OCI-LY7 (cell line): ENCODE measurements around the gene PLTP. TPM values are rescaled to one million over a fixed set of nuclear protein-coding genes. Genes with fewer than 3 reads are reported as not detected.

Experiments
- BruUV-seq: library from RNA; stranded (reverse); fragments of 400-500 nt; replicated peaks from 2 replicates; lab custom pipeline; 2021; lab: Mats Ljungman, UMichigan
- CTCF ChIA-PET: fragments of 300-600 bp; sonication (Branson Sonifier 250); formaldehyde crosslinking; loops from one replicate; lab custom pipeline; 2022; ENCODE audit warnings: antibody characterized with exemption; ENCODE audit not compliant: unreplicated experiment; lab: Charles Lee
- POLR2A ChIA-PET: fragments of 300-600 bp; sonication (Branson Sonifier 250); formaldehyde crosslinking; loops from one replicate; lab custom pipeline; 2022; ENCODE audit warnings: antibody characterized with exemption; lab: Charles Lee
- DNase-seq: peaks from one replicate; pipeline ENCODE4 v3.0.0-alpha.2; 2015; ENCODE audit warnings: low spot score
- H2AFZ ChIP-seq: fragments of 200-600 bp; sonication (generic), shearing (Covaris generic); 2 replicates; pipeline ENCODE4 v1.6.1; 2014; ENCODE audit warnings: mild to moderate bottlenecking, antibody characterized with exemption, low read length, moderate library complexity
- H3K27ac ChIP-seq: fragments of 200-600 bp; sonication (generic); 2 replicates; pipeline ENCODE4 v1.5.1; 2014; ENCODE audit warnings: mixed run types, low read depth, mild to moderate bottlenecking, moderate library complexity, low read length, inconsistent platforms; ENCODE audit not compliant: poor library complexity, severe bottlenecking
- H3K36me3 ChIP-seq: fragments of 200-600 bp; sonication (generic); 2 replicates; pipeline ENCODE4 v1.6.1; 2014; ENCODE audit warnings: mild to moderate bottlenecking, antibody characterized with exemption, low read length, moderate library complexity, mixed read lengths; ENCODE audit not compliant: insufficient read depth
- H3K4me1 ChIP-seq: fragments of 200-600 bp; sonication (generic); 2 replicates; pipeline ENCODE4 v1.5.1; 2014; ENCODE audit warnings: mild to moderate bottlenecking, low read length; ENCODE audit not compliant: insufficient read depth, poor library complexity, severe bottlenecking
- H3K4me2 ChIP-seq: fragments of 200-600 bp; sonication (generic); 2 replicates; pipeline ENCODE4 v1.6.1; 2014; ENCODE audit warnings: mild to moderate bottlenecking, low read length
- H3K4me3 ChIP-seq: fragments of 200-600 bp; sonication (generic); 2 replicates; pipeline ENCODE4 v1.5.1; 2014; ENCODE audit warnings: mild to moderate bottlenecking, low read depth, low read length; ENCODE audit not compliant: poor library complexity, severe bottlenecking
- H3K79me2 ChIP-seq: fragments of 200-600 bp; sonication (generic); 2 replicates; pipeline ENCODE4 v1.6.1; 2016; ENCODE audit warnings: low read depth, mild to moderate bottlenecking, low read length, moderate library complexity, mixed read lengths; ENCODE audit not compliant: insufficient read depth
- H3K9me2 ChIP-seq: fragments of 200-600 bp; sonication (generic); 2 replicates; pipeline ENCODE4 v1.6.1; 2016; ENCODE audit warnings: mild to moderate bottlenecking, low read length, mixed read lengths; ENCODE audit not compliant: insufficient read depth
- H3K9me3 ChIP-seq: fragments of 200-600 bp; sonication (generic); 2 replicates; pipeline ENCODE4 v1.6.1; 2014; ENCODE audit warnings: mild to moderate bottlenecking, mixed run types, low read length, mixed read lengths
- H4K20me1 ChIP-seq: fragments of 200-600 bp; sonication (generic); 2 replicates; pipeline ENCODE4 v1.6.1; 2014; ENCODE audit warnings: mild to moderate bottlenecking, antibody characterized with exemption, low read length, moderate library complexity, mixed read lengths; ENCODE audit not compliant: insufficient read depth
- EZH2phosphoT487 ChIP-seq: fragments of 200-600 bp; sonication (generic); IDR thresholded peaks from 2 replicates; pipeline ENCODE4 v1.6.1; 2018; ENCODE audit warnings: low read depth, borderline replicate concordance, mild to moderate bottlenecking, mixed run types, antibody characterized with exemption, low read length, moderate library complexity, mixed read lengths
- intact Hi-C: fragments of 100-400 bp; cut with micrococcal nuclease; formaldehyde crosslinking; loops from one replicate; pipeline ENCODE4 v1.10.0; 2022; ENCODE audit not compliant: unreplicated experiment
- total RNA-seq, 2 experiments: library from RNA; depleted of rRNA in 1 of 2; stranded (reverse); fragments of >200 nt in 1 of 2; shearing (Covaris generic) in 1 of 2; gene quantifications; 2 replicates each; pipeline ENCODE4 v1.2.3, GENCODE V29; 2014 to 2022
- TF ChIP-seq, protein P1 (sequence below): fragments of 200-600 bp; sonication (generic); conservative IDR thresholded peaks from 2 replicates; pipeline ENCODE4 v1.5.1; 2014; ENCODE audit warnings: mild to moderate bottlenecking, antibody characterized with exemption, low read length, moderate library complexity, mixed read lengths

Gene PLTP
- total RNA-seq, 2 experiments from 2014 or later: 12.7 to 17.1 TPM

DNA sequence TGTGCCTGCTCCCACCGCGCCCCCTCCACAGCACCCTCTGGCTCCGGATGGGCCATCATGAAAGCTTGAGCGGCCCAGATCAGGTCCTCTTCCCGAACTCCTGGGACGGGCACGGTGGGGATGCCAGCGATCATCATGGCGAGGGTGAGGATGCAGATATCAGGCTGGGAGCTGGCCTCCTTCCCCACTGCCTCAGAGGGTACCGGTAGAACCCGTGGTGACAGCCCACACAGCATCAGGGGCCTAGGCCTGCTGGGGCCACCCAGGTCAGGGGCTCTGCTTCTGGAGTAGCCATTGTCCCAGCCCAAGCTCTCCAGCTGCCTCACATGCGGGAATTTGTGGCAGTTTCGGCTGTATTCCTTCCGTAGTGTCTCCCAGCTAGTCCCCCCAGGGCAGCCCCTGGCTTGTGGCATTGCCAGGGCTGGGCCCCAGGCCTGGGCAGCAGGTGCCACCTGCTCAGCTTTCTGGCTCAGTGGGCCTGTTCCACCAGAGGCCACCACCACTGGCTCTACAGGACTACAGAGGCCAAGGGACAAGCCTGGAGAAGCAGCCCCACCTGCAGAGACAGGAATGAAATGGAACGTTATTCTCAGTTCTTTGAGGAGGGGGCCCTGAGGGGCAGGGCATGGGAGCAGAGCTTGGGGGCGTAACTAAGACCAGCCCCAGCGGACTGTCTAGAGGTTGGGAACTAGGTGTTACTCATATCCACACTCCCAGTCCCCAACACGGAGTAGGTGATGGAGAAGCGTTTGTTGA, 25.2 kb downstream of the PLTP start:
- TF ChIP-seq, protein P1, sequence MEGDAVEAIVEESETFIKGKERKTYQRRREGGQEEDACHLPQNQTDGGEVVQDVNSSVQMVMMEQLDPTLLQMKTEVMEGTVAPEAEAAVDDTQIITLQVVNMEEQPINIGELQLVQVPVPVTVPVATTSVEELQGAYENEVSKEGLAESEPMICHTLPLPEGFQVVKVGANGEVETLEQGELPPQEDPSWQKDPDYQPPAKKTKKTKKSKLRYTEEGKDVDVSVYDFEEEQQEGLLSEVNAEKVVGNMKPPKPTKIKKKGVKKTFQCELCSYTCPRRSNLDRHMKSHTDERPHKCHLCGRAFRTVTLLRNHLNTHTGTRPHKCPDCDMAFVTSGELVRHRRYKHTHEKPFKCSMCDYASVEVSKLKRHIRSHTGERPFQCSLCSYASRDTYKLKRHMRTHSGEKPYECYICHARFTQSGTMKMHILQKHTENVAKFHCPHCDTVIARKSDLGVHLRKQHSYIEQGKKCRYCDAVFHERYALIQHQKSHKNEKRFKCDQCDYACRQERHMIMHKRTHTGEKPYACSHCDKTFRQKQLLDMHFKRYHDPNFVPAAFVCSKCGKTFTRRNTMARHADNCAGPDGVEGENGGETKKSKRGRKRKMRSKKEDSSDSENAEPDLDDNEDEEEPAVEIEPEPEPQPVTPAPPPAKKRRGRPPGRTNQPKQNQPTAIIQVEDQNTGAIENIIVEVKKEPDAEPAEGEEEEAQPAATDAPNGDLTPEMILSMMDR: no peak
- TF ChIP-seq EZH2phosphoT487: no peak
- H3K79me2 ChIP-seq: peaks cover 4% of the 10 kb centered on the region; the same call in 1 of the 2 replicates
- no peak for DNase-seq
- H3K4me2 ChIP-seq: no peak overlapping the region
- H3K9me3 ChIP-seq: no peaks in the 10 kb centered on the region
- H3K9me2 ChIP-seq: no peaks in the 10 kb centered on the region
- H2AFZ ChIP-seq: no peak overlapping the region
- no peak overlapping the region for H3K27ac ChIP-seq
- ChIA-PET POLR2A (interaction anchor here (0.6 kb wide), 1 partner anchor 1518 kb away, joined by 3 read pairs; no protein-coding TSS in a partner anchor), CTCF (no interaction called here)
- BruUV-seq: no TSS peak
- peaks cover 9% of the 10 kb centered on the region for H3K4me1 ChIP-seq
- no peaks in the 10 kb centered on the region for H4K20me1 ChIP-seq
- H3K36me3 ChIP-seq: peaks cover 24% of the 10 kb centered on the region
- no peak overlapping the region for H3K4me3 ChIP-seq
- intact Hi-C loops: no loop called here

DNA sequence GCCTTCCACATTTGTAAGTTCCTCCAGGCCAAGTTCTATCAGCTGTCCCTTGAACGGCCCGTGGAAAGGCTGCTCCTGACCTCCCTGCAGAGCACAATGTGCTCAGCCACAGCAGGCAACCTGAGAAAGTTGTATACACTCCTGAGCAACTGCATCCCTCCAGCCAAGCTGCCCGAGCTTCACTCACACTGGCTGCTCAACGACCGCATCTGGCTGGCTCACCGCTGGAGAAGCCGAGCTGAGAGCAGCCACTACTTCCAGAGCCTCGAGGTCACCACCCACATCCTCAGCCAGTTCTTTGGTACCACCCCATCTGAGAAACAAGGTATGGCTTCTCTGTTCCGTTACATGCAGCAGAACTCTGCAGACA, 28.9 kb downstream of the PLTP start:
- no peaks in the 10 kb centered on the region for H3K9me3 ChIP-seq
- peaks cover 11% of the 10 kb centered on the region; the same call in 1 of the 2 replicates for H3K79me2 ChIP-seq
- peaks cover 24% of the 10 kb centered on the region for H3K36me3 ChIP-seq
- no TSS peak for BruUV-seq
- H3K4me3 ChIP-seq: no peak overlapping the region
- ChIA-PET POLR2A (interaction anchor here (1.0 to 1.6 kb wide), 2 partner anchors 8 to 27 kb away, joined by 3 to 4 read pairs; partner anchors contain the start of genes CTSA and NEURL2), CTCF (no interaction called here)
- no peak for DNase-seq
- H3K9me2 ChIP-seq: no peaks in the 10 kb centered on the region
- no peak overlapping the region for H3K27ac ChIP-seq
- H4K20me1 ChIP-seq: no peaks in the 10 kb centered on the region
- no peak overlapping the region for H3K4me2 ChIP-seq
- H2AFZ ChIP-seq: no peak overlapping the region
- peaks cover 4% of the 10 kb centered on the region for H3K4me1 ChIP-seq
- TF ChIP-seq, protein P1: no peak
- no peak for TF ChIP-seq EZH2phosphoT487
- intact Hi-C loops: no loop called here
